Adrenal gland (tissue), 5 donors: ENCODE data around the gene MUC5B.

Experiments
- POLR2A ChIP-seq, 2 donors: fragments of 450-650 bp; IDR thresholded peaks; one replicate each; pipeline ENCODE4 v1.6.1; 2017; ENCODE audit warnings: antibody characterized with exemption in 2 of 2, mild to moderate bottlenecking in 2 of 2, moderate library complexity in 1 of 2
- TF ChIP-seq, protein P1 (sequence below), 6 experiments: fragments of 450-650 bp in 4 of 6; fragments of 200-600 bp in 2 of 6; sonication (generic) in 1 of 6; IDR thresholded peaks; 1 replicate in 5 of 6; 2 replicates in 1 of 6; pipeline versions ENCODE4 v1.5.1 to v1.8.0; 2016 to 2021; ENCODE audit warnings: antibody characterized with exemption in 6 of 6, mild to moderate bottlenecking in 2 of 6, moderate library complexity in 1 of 6
- donor health status: DM: no; HTN: no; CAD: no.

DNA sequence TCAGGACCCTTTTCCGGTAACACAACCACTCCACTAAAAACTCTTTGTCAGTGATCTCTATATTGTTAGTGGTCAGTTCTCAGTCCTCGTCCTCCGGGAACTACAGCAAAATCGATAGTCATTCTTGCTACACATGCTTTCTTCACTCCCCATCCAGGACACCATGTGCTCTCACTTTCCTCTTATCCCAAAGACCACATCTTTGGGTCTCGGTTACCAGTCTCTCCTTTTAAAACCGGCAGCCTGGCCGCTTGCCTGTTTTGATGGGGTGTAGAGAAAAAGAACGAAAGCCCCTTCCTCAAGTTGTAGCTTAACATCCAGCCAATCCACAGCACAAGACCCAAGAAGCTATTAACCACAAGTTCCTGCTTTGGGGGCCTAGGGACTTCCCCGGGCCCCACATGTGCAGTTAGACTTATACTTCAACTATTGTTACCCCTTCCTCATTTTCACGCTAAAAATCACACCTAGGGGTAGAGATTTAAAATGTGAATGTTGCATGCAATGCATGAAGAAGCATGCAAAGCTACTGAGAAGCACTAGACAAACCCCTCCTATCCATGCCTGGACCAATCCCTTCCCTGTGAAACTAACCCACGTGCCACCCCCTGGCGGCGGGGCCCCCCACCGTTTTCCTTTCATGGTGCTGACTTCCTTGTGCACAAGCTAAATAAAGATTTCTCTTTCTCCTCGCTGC lies 88.1 kb downstream of the MUC5B start:
- TF ChIP-seq, protein P1, sequence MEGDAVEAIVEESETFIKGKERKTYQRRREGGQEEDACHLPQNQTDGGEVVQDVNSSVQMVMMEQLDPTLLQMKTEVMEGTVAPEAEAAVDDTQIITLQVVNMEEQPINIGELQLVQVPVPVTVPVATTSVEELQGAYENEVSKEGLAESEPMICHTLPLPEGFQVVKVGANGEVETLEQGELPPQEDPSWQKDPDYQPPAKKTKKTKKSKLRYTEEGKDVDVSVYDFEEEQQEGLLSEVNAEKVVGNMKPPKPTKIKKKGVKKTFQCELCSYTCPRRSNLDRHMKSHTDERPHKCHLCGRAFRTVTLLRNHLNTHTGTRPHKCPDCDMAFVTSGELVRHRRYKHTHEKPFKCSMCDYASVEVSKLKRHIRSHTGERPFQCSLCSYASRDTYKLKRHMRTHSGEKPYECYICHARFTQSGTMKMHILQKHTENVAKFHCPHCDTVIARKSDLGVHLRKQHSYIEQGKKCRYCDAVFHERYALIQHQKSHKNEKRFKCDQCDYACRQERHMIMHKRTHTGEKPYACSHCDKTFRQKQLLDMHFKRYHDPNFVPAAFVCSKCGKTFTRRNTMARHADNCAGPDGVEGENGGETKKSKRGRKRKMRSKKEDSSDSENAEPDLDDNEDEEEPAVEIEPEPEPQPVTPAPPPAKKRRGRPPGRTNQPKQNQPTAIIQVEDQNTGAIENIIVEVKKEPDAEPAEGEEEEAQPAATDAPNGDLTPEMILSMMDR (IDR thresholded peaks at IDR 0.05) = no peak
- TF ChIP-seq POLR2A (IDR thresholded peaks at IDR 0.05) = no peak
